Inflammatory macrophage (primary cell): Measurements from ENCODE around the gene ATIC.
A peak's percentile ranks its signal among the peaks of the same experiment; 100 is the strongest.

Experiments used
- DNase-seq, 2 donors: peaks; one replicate each; pipeline ENCODE4 v3.0.0-alpha.2; 2020 to 2022

Gene ATIC

GRCh38 chr2:215361211-215361875, 49.5 kb downstream of the ATIC start:
- DNase-seq = no peak

DNA sequence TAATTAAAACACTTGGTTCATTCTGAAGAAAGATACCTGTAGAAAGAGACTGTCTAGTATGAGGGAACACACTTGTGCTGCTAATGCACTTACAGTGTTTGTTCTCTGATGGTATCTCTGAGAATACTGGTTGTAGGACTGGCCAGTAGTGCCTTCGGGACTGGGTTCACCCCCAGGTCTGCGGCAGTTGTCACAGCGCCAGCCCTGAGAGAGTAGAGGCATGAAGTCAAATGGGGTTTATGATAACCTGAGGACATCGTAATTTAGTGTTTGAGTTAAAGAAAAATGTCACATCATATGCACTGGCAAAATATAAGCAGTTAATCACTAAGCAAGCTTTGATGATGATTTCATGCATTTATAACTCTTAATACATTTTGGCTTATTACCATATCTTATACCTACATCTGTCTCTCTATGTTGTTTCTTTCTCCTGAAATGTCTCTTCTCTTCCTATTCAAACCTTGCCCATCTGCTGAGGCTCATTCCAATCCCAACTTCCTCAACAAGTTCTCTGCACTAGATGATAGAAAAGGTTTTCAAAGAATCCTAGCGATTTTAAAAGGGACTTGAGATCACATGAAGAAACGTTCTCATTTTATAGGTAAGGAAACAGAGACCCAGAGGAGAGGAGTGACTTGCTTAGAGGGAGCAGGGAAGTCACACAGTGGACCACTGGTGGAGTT, 50.2 kb downstream of the ATIC start:
- DNase-seq = no peak

GRCh38 chr2:215362562-215362904, 50.7 kb downstream of the ATIC start:
- no peak for DNase-seq

- no peak for DNase-seq
Observed at GRCh38 chr2:215363039-215363438, 51.2 kb downstream of the ATIC start.

- no peak for DNase-seq
Observed at GRCh38 chr2:215363461-215364156, 51.8 kb downstream of the ATIC start.

DNA sequence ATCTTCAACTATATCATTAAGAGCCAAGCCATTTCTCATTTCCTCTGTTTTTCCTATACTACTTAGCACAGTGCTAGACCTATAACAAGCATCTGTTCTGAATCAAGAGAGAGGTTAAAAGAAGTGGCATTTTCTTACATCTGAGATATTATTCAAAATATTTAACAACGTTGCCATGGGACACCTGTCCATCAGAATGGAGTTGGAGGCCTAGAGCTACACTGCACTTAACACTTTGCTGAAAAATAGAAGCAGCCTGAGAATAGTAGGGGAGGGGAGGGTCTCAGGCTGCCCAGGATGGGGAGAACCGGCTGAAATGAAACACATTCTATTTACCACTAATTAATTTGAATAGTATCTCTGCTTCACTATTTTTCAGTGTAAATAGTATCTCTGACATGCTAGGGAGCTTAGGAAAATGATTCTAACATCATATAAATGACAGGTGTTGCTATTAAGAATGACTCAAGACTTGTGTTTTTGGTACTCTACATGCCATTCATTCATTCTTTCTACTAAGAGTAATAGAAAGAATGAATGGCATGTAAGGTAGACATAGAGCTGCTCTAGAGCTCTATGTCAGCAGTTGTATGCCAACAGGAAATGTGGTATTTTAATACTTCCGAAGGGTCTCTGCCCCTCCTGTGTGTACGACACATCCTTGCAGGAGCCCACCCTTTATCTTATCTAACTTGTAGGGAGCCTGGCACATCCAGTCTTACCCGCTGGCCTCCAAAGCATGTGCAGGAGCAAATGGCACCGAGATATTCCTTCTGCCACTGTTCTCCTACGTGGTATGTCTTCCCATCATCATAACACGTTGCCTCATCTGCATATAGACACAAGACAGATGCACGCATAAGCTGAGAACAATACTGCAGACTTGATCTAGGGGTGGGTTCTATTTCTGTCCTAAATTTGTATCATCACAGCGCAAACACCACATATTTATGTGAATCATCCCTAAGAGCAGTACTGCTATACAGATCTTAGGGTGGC, 52.6 kb downstream of the ATIC start:
- no peak for DNase-seq

DNA sequence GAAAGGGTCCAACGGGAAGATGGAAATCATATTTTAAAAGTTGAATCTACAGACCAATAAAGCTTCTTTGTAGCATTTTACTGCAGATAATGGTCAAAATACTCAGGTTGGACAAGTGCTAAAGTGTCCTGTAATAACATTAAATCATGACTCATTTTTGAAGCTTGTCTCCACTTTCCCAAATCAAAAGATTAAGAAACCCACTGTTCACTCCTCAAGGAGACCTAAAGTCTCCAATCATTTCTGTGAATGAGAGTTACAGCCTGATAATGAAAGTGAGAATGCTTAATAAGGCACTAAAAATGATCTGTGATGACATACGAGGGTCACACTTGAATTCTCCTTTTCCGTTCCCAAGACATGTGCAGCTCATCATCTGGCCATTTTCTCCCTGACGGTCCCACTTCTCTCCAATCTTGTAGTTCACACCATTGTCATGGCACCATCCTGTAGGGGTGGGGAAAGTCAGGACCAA, 53.4 kb downstream of the ATIC start:
- DNase-seq = no peak

DNA sequence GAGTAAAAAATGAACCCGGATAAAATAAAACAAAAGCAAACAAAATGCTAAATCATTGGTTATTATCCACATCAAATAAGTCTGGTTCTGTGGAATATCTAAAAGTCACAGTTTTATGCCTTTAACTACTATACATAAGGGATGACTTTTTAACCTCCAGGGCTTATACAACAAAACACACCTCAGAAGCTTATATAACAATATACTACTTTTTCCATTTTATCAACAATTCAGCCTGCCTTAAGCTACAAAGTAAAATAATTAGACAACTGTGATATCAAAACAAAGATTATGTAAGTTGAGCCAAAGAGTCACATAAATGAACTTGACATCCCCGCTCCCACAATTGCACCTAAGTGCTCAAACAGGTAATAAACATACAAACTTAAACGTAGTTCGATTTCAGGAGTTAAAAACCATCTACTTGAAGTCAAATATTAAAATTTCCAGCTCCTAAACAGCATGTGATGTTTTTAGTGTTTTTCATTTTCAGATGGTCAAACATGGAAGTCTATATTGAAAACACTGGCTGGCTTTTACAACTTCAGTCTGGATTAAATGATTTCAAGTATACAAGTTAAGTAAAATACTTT, 54.7 kb downstream of the ATIC start:
- DNase-seq = no peak

DNA sequence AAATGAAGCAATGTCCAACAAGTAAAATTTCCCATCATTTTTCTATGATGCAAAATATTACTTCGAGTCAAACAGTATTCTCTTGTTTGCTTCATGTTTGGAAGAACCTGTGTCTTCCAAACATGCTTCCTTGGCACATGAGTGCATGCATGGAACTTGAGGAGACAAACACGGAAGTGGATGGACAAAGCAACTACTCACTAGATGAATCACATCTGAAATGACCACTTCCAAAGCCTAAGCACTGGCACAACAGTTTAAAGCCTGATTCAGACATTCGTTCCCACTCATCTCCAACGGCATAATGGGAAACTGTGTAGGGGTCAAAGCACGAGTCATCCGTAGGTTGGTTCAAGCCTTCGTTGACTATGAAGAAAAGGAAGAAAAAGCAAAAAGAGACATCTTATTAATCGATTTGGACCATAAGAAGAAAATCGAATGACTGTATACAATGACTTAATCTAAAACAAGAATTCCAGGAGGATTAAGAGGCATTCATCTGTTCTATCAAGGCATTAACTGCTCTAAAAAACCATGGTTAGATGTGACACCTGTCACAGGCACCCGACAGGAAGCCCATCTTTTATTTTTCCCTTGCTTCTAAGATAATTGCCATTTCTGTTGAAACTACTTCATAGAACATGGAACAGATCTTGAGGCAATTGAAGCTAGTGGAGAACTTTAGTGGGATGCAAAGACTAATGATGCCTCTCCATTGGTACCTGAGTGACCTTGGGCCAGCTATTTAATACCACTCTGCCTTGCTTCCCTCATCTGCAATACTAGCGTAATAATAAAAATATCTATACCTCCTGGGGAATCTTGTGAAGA, 56.0 kb downstream of the ATIC start:
- peak; percentile 8 to 21 for DNase-seq

GRCh38 chr2:215368493-215368809, 56.6 kb downstream of the ATIC start:
- no peak for DNase-seq

- no peak for DNase-seq
Observed at GRCh38 chr2:215369181-215369760, 57.4 kb downstream of the ATIC start.

DNA sequence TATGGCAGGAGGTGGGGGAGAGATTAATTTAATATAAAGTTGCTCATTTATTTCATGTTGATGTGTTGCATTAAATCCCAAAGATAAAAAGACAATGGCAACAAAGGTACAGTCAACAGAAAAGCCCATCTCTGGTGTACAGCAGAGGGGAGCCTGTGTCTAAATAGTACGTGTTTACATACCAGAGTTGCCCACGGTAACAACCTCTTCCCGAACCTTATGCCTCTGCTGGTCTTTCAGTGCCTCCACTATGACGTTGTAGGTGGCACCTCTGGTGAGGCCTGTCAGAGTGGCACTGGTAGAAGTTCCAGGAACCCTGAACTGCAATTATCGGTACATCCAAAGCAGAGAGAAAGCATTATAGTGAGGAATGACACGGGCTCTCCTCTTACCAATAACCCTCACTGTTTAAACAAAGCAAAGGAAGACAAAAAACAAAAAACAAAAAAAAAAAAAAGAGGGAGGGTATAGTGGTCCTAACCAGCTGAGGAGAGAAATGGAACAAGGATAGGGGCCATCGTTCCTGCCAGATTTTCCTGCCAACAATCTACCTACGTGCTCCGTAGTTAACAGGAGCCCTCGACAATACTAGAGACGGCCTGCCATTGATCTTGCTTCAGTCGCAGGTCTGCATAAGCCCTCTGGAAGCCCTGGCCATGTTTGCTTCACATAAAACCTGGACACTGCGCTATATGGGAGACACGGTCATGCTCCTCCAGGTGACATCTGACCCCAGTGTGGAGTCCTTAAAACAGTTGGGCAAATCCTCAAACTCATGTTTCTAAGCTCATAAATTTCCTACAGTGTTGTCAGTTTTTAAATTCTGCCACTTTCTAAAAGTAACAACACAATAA, 58.5 kb downstream of the ATIC start:
- DNase-seq = no peak

- DNase-seq = peak in 1 of 2 donors; percentile 2
Observed at GRCh38 chr2:215371915-215372897, 60.3 kb downstream of the ATIC start.

DNA sequence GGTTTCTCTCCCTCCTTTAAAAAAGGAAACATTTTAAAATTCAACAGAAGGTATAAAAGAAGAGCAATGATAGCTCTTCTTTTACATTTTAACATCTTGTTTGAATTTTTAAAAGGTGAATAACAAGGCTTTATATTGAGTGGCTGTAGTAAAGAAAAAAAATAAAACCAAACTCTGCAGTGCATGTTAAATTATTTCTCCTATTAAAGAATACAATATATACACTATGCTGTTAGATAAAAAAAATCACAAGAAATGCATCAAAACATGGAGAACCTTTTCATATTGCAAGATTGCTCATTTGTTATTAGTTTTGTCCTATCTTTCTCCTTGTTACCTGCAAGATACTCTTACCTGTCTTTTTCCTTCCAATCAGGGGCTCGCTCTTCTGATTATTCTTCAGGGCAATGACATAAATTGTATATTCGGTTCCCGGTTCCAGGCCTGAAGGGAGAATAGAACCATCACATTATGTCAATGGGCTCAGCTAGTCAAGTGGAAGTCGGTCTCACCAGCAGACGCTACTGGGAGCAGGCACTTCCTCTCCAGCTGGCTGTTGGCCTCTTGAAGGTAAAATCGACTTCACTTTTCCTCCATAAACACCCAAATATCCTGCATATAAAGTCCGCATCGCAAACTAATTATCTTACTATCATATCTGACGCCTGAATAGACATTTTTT, 61.2 kb downstream of the ATIC start:
- DNase-seq = no peak

GRCh38 chr2:215374002-215374401, 62.1 kb downstream of the ATIC start:
- DNase-seq = no peak

GRCh38 chr2:215374642-215375466, 63.0 kb downstream of the ATIC start:
- no peak for DNase-seq

- DNase-seq = no peak
Observed at GRCh38 chr2:215375467-215375830, 63.6 kb downstream of the ATIC start.
